GM19395 (cell line): ENCODE measurements around the gene LRRC73.
"Not testable (repeated sequence)": the region's sequence is repeated elsewhere in the genome, so short reads cannot be mapped to it uniquely, and the experiment has no call there.

Experiments used
- ATAC-seq: cut with Tn5 transposase; IDR thresholded peaks from one replicate; pipeline ENCODE4 v1.9.1; 2021; ENCODE audit warnings: mild to moderate bottlenecking, moderate library complexity; ENCODE audit not compliant: unreplicated experiment

The LRRC73 gene, protein sequence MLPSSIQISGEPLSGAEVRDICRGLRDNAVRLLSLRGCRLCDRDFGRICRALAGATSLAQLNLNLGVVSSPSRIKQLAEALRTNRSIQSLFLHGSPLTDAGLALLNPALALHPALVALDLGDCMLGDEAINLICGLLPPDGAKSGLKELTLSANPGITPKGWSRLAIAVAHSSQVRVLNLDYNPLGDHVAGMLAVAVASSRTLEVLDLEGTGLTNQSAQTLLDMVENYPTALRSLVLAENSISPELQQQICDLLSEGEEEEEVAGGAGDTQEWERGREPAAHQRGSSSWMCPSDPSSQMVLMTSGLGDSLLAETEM

DNA sequence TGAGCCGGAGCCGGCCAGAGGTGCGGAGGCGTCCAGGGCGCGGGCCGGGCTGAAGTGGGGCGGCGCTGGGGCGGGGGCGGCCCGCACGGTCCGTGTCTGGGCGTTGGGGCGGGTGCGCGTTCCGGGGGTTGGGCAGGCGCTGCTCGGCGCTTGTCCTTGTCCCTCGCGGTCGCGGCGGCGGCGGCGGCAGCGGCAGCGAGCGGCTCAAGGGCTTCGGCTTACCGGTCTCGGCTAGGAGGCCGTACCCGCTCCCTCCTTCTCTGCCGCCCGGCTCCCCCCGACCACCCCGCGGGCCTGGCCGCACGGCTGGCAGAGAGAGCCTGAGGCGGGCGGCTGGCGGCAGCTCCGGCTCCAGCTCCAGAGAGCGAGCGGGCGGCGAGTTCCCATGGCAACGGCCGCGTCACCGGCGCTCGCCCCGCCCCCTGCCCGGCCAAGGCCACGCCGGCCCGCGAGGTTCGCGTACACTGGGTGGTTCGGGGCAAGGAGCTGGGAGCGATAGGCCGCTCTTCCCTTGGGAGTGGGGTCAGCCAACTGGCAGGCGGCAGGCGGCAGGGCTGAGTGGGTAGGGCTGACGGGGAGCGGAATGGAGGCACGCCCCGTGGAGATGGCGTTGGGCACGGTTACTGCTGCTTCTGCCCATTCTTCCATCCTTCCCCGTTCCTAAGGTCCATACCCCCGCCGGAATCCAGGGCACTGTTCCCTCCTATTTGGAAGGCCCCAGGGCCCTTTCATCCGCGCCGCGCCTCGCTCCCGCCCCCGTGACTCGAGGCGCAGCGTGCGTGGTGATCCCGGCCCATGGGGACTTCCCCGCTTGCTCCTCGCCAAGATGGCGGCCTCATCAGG is at the start of gene LRRC73:
Gene LRRC73, minus strand, starts transcription at position 363 of the 843 bp plus-strand sequence. CDS start 561 bp downstream, outside the sequence.
- ATAC-seq: peak; percentile 61

- no peak for ATAC-seq
Observed at GRCh38 chr6:43559328-43559727, 49.2 kb upstream of the LRRC73 start.

DNA sequence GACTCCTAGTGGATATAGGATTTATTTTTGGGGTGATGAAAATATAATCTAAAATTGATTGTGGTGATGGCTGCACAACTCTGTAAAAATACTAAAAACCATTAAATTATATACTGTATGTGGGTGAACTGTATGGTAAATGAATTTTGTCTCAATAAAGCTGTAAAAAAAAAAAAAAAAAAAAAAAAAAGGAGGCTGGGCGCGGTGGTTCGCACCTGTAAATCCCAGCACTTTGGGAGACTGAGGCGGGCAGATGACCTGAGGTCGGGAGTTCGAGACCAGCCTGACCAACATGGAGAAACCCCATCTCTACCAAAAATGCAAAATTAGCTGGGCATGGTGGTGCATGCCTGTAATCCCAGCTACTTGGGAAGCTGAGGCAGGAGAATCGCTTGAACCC is 47.5 kb upstream of the LRRC73 start:
- ATAC-seq: not testable (repeated sequence)

GRCh38 chr6:43547222-43547621 is 37.1 kb upstream of the LRRC73 start:
- no peak for ATAC-seq

- ATAC-seq: no peak
Observed at GRCh38 chr6:43544461-43544860, 34.3 kb upstream of the LRRC73 start.

GRCh38 chr6:43541774-43542471 is 31.8 kb upstream of the LRRC73 start:
- peak; percentile 71 for ATAC-seq

GRCh38 chr6:43540507-43540906 is 30.4 kb upstream of the LRRC73 start:
- ATAC-seq: no peak

DNA sequence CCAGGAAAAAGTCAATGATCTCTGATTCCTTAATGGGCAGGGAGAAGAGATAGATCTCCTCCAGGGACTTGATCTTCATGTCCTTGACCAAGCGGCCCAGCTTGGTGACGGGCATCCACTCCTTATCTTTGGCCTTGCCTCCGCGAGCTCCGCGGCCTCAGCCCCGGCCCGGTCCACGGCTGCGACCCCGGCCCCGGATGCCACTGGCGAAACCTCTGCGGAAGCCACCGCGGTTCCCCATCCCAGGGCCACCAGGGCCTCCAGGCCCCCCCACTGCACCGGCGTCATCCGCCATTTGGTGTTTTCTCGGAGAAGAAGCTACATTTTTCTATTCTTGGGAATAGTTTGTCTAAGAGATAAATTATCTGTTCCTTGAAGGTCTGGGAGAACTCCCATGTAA is 29.3 kb upstream of the LRRC73 start:
- ATAC-seq: not testable (repeated sequence)

GRCh38 chr6:43538986-43539385 is 28.8 kb upstream of the LRRC73 start:
- ATAC-seq: not testable (repeated sequence)

DNA sequence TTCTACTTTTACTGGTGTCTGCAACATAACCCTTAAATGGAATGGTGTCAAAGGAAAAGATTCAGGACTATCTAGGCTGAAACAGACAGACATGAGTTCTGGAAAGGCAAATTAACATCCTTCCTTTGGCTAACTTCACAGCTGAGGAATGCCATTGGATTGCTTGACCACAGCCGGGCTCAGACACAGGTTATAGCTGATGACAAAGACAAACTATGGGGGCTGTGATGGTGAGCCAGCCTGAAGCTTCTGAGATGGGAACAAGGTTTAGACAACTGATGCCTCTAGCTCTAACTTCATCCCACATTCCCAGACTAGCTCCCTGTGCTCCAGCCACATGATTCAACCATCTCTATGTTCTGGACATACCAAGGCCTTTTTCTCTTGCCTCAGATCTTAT is 22.1 kb upstream of the LRRC73 start:
- ATAC-seq: no peak

DNA sequence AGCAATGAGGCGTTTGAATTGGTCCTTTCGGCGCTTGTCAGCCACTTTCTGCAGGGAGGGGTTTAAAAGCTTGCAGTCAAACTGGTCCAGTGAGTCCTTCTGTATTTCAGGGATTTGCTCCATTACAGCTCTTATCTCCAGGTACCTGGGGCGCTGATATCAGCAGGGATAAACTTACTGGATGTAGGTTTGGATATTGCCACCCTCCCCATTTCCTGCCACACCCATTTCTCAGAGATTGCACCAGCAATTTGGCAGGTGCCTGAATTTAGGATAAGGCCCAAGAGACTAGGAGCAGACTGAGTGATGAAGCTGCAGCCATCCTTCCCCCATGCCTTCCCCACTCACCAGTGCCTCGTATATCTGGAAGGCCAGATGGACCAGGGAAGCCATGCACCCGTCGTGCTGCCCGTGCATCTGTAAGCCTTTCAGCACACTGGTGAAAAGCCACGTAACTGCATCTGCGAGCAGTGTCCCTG is 14.4 kb upstream of the LRRC73 start:
- no peak for ATAC-seq

GRCh38 chr6:43523284-43523683 is 13.1 kb upstream of the LRRC73 start:
- ATAC-seq: no peak

- no peak for ATAC-seq
Observed at GRCh38 chr6:43522547-43523261, 12.6 kb upstream of the LRRC73 start.

GRCh38 chr6:43521836-43522235 is 11.7 kb upstream of the LRRC73 start:
- ATAC-seq: no peak

- ATAC-seq: no peak
Observed at GRCh38 chr6:43520097-43520496, 10.0 kb upstream of the LRRC73 start.

GRCh38 chr6:43517505-43518357 is 7.6 kb upstream of the LRRC73 start:
- ATAC-seq: no peak

DNA sequence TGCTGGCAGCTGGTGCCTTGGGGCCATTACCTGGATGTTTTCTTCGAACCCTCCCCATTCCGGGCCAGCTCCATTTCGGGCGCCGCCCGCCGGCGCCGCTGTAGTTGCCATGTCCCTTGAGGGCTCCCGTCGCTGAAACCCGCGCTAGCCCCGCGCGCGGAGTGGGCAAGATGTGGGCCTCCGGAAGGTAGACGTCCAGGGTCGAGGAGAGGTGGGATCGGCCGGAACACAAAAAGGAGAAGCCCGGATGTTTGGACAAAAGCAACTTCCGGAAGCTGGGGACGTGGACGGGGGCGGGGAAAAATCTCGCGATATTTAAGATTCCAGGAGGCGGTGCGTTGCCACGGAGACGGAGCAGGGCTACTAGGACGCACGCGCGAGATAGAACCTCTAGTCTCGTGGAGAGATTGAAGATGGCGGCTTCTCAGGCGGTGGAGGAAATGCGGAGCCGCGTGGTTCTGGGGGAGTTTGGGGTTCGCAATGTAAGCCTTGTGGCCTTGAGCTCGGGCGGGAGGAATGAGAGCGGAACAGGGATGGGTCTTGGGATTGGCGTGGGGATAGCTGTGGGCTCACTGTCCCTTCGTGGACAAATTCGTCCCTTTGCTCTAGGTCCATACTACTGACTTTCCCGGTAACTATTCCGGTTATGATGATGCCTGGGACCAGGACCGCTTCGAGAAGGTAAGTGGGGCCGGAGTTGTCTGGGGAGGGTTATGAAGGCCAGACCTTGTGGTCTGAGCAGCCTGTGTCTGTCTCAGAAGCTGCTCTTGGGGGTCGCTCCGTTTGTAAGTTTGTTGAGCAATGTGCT is 6.8 kb upstream of the LRRC73 start, which contains the start of the genes POLR1C and YIPF3:
Gene POLR1C, plus strand, starts transcription at position 393 of the 808 bp plus-strand sequence. Its CDS starts 21 bp downstream, at position 414.
Gene YIPF3, minus strand, starts transcription at position 230 of the 808 bp plus-strand sequence. Its CDS starts 119 bp downstream, at position 111.
- peak; percentile 88 for ATAC-seq

- ATAC-seq: no peak
Observed at GRCh38 chr6:43516367-43516696, 6.2 kb upstream of the LRRC73 start.

DNA sequence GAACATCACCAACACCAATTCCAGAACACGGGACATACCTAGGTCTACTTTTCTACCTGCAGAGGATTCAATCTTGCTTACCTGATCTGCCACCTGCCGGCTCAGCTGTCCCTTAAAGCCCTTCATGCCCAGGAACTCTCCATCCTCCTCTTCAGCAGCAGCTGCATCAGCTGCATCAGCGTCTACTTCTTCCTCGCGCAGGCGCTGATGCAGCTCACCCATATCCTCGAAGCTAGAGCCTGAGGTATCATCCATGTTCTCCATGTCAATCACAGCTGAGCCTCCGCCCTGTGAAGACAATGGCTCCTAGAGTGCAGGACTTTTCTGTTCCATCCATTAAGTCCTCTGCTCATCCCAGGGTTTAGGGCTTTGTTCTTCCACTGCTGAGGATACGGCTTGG is 5.7 kb upstream of the LRRC73 start:
- ATAC-seq: no peak
